ENCODE results near the gene SAMD7. TPM values are rescaled to one million over a fixed set of nuclear protein-coding genes. Genes with fewer than 3 reads are reported as not detected.

Gene SAMD7
- total RNA-seq, 2 donors from 2014 or later = not detected

DNA sequence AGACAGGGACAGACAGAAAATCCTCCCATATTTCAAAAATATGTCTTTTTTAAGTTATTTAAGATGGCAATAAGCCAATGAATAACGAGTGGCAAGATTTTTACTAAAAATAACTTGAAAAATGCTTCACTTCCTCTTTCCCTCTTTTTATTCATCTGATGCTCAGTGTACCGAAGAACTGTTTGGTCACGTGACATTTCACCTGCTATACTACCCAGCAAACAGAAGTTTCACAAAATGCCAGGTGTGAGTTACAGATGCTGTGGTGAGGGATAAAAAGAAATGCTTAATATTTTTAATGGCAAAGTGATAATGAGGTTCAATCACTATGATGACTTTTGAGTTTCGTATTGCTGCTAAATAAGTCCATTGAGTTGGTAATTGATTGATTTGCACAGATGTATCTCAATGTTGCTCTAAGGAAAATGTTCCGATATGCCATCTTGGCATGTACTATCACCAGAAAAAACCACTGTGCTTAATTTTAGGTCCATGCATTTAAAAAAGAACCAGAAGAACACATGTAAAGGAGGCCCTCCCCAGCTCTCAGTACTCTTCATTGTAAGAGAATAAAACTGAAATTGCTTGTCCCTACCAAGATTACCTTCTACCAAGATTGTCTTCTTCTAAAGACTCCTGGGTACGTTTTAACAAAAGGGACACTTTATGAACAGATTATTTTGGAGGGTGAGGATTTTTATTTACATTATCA lies 29.3 kb downstream of the SAMD7 start:
- no peaks in the 10 kb centered on the region for H3K9me3 ChIP-seq
- H3K4me3 ChIP-seq = no peak overlapping the region
- H3K27me3 ChIP-seq (replicated peaks; ENCODE audit: insufficient read depth) = no peaks in the 10 kb centered on the region
- TF ChIP-seq, protein P1, sequence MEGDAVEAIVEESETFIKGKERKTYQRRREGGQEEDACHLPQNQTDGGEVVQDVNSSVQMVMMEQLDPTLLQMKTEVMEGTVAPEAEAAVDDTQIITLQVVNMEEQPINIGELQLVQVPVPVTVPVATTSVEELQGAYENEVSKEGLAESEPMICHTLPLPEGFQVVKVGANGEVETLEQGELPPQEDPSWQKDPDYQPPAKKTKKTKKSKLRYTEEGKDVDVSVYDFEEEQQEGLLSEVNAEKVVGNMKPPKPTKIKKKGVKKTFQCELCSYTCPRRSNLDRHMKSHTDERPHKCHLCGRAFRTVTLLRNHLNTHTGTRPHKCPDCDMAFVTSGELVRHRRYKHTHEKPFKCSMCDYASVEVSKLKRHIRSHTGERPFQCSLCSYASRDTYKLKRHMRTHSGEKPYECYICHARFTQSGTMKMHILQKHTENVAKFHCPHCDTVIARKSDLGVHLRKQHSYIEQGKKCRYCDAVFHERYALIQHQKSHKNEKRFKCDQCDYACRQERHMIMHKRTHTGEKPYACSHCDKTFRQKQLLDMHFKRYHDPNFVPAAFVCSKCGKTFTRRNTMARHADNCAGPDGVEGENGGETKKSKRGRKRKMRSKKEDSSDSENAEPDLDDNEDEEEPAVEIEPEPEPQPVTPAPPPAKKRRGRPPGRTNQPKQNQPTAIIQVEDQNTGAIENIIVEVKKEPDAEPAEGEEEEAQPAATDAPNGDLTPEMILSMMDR (IDR thresholded peaks at IDR 0.05) = no peak
- no peaks in the 10 kb centered on the region for H3K36me3 ChIP-seq
- no peaks in the 10 kb centered on the region for H3K4me1 ChIP-seq (ENCODE audit: control insufficient read depth in 1 of 2, low read depth in 2 of 2)
- no peak overlapping the region for H3K27ac ChIP-seq
- no peak for ATAC-seq (ENCODE audit: insufficient number of reproducible peaks, low FRiP score, low read depth)
- DNase-seq (ENCODE audit: low spot score) = no peak

DNA sequence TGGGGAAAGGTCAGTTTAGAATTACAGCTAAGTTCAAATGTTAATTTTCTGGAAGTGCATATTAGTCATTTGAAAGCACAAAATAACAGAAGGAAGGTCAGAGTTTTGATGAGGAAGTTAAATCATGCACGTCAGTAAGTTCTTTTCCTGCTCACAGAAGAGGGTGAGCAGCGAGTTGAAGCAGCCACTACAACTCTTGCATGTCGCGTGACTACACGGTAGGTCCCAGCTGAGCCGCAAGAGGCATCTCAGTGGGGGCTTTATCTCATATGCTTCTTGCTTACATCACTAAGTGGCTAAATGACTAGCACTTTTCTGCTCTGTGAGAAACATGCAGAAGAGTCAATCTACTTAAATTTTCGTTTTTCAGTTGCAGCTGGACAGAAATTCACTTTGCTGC lies 33.9 kb downstream of the SAMD7 start:
- Histone ChIP-seq H3K27me3 (replicated peaks; ENCODE audit: insufficient read depth) (no peaks in the 10 kb centered on the region), H3K9me3 (no peaks in the 10 kb centered on the region)

DNA sequence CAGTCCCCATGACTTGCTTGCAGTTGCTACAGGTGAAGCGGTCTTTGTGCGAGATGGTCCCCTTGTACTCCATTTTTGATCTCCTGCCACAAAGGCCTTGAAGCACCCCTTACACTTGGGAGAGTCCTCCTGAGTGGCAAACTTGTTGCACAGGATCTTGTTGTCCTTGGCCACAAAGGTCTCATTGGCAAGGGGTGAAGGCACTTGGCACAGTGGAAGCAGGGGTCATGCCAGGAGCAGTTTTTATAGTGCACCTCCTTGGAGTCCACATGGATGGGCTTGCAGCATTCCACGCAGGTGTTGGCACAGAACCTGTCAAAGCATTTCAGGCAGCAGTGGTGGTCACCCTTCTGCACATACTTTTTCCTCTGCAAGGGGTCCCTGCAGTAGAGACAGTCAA lies 35.0 kb downstream of the SAMD7 start:
- H3K36me3 ChIP-seq = no peaks in the 10 kb centered on the region
- no peaks in the 10 kb centered on the region for H3K4me1 ChIP-seq (ENCODE audit: control insufficient read depth in 1 of 2, low read depth in 2 of 2)
- no peak overlapping the region for H3K4me3 ChIP-seq
- H3K27ac ChIP-seq = no peak overlapping the region
- no peaks in the 10 kb centered on the region for H3K27me3 ChIP-seq (replicated peaks; ENCODE audit: insufficient read depth)
- DNase-seq (ENCODE audit: low spot score) = no peak
- TF ChIP-seq, protein P1 (IDR thresholded peaks at IDR 0.05) = no peak
- no peaks in the 10 kb centered on the region for H3K9me3 ChIP-seq
- no peak for ATAC-seq (ENCODE audit: insufficient number of reproducible peaks, low FRiP score, low read depth)

More for the DNA sequence above, 33.9 kb downstream of the SAMD7 start:
- no peak overlapping the region for H3K27ac ChIP-seq
- no peak overlapping the region for H3K4me3 ChIP-seq
- ATAC-seq (ENCODE audit: insufficient number of reproducible peaks, low FRiP score, low read depth) = no peak
- no peaks in the 10 kb centered on the region for H3K4me1 ChIP-seq (ENCODE audit: control insufficient read depth in 1 of 2, low read depth in 2 of 2)
- no peaks in the 10 kb centered on the region for H3K36me3 ChIP-seq
- no peak for DNase-seq (ENCODE audit: low spot score)
- TF ChIP-seq, protein P1 (IDR thresholded peaks at IDR 0.05) = no peak

DNA sequence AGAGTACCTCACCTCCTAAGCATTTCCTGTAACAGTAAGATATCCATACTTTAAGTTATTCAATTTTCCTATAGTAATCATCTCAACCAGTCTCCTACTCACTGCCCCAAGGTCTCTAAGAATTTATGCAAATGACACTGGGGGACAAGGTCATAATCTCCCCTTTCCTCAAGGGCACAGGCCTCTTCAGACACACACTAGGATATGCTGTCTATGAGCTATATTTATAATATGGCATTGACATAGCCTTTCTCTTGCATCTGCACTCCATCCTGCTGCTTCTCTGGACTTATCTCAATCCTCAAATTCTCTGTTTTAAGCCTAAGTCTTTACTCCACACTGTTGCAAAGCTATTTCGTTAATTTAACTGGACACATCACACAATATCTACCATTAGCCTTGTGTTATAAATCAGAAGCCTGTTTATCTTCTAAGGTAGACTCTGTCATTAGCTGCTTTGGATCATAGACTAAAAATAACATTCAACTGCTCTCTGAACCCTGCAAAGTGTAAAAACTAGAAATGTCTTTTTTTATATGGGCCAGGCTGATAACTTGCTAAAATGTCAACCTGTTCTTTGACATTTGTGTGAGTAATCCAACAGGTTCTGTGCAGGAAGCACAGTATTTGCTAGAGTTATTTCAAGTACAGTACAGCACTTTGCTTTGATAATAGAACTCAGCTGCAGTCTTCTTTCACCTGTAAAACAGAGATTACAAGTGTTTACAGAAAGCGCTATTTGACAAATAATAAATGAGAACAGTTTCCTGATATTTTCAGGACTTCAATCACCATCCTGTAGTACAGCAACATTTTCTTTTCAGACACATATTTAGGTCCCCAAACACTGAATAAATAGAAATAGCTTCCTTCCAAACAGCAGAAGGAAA lies 37.4 kb downstream of the SAMD7 start:
- Histone ChIP-seq H3K9me3 (no peaks in the 10 kb centered on the region), H3K36me3 (no peaks in the 10 kb centered on the region), H3K27ac (no peak overlapping the region), H3K27me3 (replicated peaks; ENCODE audit: insufficient read depth) (no peaks in the 10 kb centered on the region), H3K4me3 (no peak overlapping the region), H3K4me1 (ENCODE audit: control insufficient read depth in 1 of 2, low read depth in 2 of 2) (no peaks in the 10 kb centered on the region)
- TF ChIP-seq, protein P1 (IDR thresholded peaks at IDR 0.05) = no peak
- ATAC-seq (ENCODE audit: insufficient number of reproducible peaks, low FRiP score, low read depth) = no peak
- no peak for DNase-seq (ENCODE audit: low spot score)

DNA sequence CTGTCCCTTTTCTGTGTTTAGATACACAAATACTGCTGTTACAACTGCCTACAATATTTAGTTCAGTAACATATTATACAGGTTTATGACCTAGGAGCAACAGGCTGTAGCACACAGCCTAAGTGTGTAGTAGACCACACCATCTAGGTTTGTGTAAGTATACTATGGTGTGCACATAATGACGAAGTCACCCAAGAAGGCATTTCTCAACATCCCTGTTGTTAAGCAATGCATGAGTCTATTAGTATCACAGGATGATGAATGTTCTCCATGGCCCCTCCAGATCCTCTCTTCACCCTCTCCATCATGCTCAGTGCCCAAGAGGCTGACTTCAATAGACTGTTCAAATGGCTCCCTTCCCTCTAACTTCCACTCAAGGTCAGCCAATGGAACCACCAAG lies 40.7 kb downstream of the SAMD7 start:
- no peaks in the 10 kb centered on the region for H3K36me3 ChIP-seq
- H3K9me3 ChIP-seq = no peaks in the 10 kb centered on the region
- no peak overlapping the region for H3K27ac ChIP-seq
- H3K4me3 ChIP-seq = no peak overlapping the region
- H3K4me1 ChIP-seq (ENCODE audit: control insufficient read depth in 1 of 2, low read depth in 2 of 2) = no peaks in the 10 kb centered on the region
- TF ChIP-seq, protein P1 (IDR thresholded peaks at IDR 0.05) = no peak
- ATAC-seq (ENCODE audit: insufficient number of reproducible peaks, low FRiP score, low read depth) (no peak), DNase-seq (ENCODE audit: low spot score) (no peak)
- H3K27me3 ChIP-seq (replicated peaks; ENCODE audit: insufficient read depth) = no peaks in the 10 kb centered on the region
